Transverse colon (tissue), 4 donors: ENCODE data around the gene CEP63.

Experiments
- CTCF ChIP-seq, 5 experiments: fragments of 200-600 bp in 3 of 5; fragments of 450-650 bp in 2 of 5; sonication (generic) in 3 of 5; IDR thresholded peaks; 1 replicate in 2 of 5; 2 replicates in 3 of 5; pipeline ENCODE4 v1.5.1; 2016 to 2017; ENCODE audit warnings: antibody characterized with exemption in 5 of 5, inconsistent platforms in 3 of 5, mild to moderate bottlenecking in 2 of 5, moderate library complexity in 1 of 5
- POLR2A ChIP-seq: fragments of 450-650 bp; IDR thresholded peaks from one replicate; pipeline ENCODE4 v1.6.1; 2016; ENCODE audit warnings: antibody characterized with exemption, mild to moderate bottlenecking, moderate library complexity
- POLR2AphosphoS5 ChIP-seq, 3 donors: sonication (generic); formaldehyde crosslinking; IDR thresholded peaks; one replicate each; pipeline ENCODE4 v1.6.1; 2016; ENCODE audit warnings: antibody characterized with exemption in 3 of 3

GRCh38 chr3:134466331-134466730, 19.5 kb upstream of the CEP63 start:
- no peak for TF ChIP-seq CTCF (IDR thresholded peaks at IDR 0.05)
- no peak for TF ChIP-seq POLR2A
- TF ChIP-seq POLR2AphosphoS5 (IDR thresholded peaks at IDR 0.05): no peak
